ENCODE measurements around the gene TBXT. TPM values are rescaled to one million over a fixed set of nuclear protein-coding genes. Genes with fewer than 3 reads are reported as not detected.

Gene TBXT
- total RNA-seq, 1 donor from 2014 or later, result not detected

- Histone ChIP-seq H3K27ac (no peak overlapping the region), H3K4me3 (peak overlapping the region; percentile 30), H3K36me3 (no peaks in the 10 kb centered on the region), H3K4me1 (peaks cover 20% of the 10 kb centered on the region), H3K9me3 (no peaks in the 10 kb centered on the region), H3K27me3 (peaks cover 79% of the 10 kb centered on the region)
- no peak for DNase-seq
- ATAC-seq, result no peak
- intact Hi-C loops (cut with DNase I), result no loop called here
- no peak for TF ChIP-seq CTCF (IDR thresholded peaks at IDR 0.05)
Measured at GRCh38 chr6:166168616-166169548, 1.2 kb upstream of the TBXT start.

GRCh38 chr6:166167258-166167731 lies 356 bp downstream of the TBXT start:
- intact Hi-C loops (cut with DNase I), result no loop called here
- Histone ChIP-seq H3K27ac (no peak overlapping the region), H3K36me3 (no peaks in the 10 kb centered on the region), H3K4me3 (no peak overlapping the region), H3K27me3 (peaks cover 92% of the 10 kb centered on the region), H3K9me3 (no peaks in the 10 kb centered on the region), H3K4me1 (peaks cover 20% of the 10 kb centered on the region)
- ATAC-seq, result no peak
- DNase-seq, result no peak
- TF ChIP-seq CTCF (IDR thresholded peaks at IDR 0.05), result no peak

GRCh38 chr6:166166314-166167257 lies 1.1 kb downstream of the TBXT start:
- no peak overlapping the region for H3K27ac ChIP-seq
- TF ChIP-seq CTCF (IDR thresholded peaks at IDR 0.05), result no peak
- H3K4me1 ChIP-seq, result peaks cover 20% of the 10 kb centered on the region
- no peak for ATAC-seq
- H3K27me3 ChIP-seq, result peaks cover 89% of the 10 kb centered on the region
- no peak overlapping the region for H3K4me3 ChIP-seq
- H3K36me3 ChIP-seq, result no peaks in the 10 kb centered on the region
- no peak for DNase-seq
- no peaks in the 10 kb centered on the region for H3K9me3 ChIP-seq
- intact Hi-C loops (cut with DNase I), result no loop called here

GRCh38 chr6:166165558-166166313 lies 1.9 kb downstream of the TBXT start:
- Histone ChIP-seq H3K27ac (no peak overlapping the region), H3K36me3 (no peaks in the 10 kb centered on the region), H3K27me3 (peaks cover 80% of the 10 kb centered on the region), H3K4me3 (no peak overlapping the region), H3K4me1 (peaks cover 20% of the 10 kb centered on the region), H3K9me3 (no peaks in the 10 kb centered on the region)
- ATAC-seq (no peak), DNase-seq (no peak)
- intact Hi-C loops (cut with DNase I), result no loop called here
- no peak for TF ChIP-seq CTCF (IDR thresholded peaks at IDR 0.05)
